ENCODE data around the gene FBXL4.

FBXL4 gene

GRCh38 chr6:98836962-98837944 is 110.5 kb downstream of the FBXL4 start:
- no peak for DNase-seq

DNA sequence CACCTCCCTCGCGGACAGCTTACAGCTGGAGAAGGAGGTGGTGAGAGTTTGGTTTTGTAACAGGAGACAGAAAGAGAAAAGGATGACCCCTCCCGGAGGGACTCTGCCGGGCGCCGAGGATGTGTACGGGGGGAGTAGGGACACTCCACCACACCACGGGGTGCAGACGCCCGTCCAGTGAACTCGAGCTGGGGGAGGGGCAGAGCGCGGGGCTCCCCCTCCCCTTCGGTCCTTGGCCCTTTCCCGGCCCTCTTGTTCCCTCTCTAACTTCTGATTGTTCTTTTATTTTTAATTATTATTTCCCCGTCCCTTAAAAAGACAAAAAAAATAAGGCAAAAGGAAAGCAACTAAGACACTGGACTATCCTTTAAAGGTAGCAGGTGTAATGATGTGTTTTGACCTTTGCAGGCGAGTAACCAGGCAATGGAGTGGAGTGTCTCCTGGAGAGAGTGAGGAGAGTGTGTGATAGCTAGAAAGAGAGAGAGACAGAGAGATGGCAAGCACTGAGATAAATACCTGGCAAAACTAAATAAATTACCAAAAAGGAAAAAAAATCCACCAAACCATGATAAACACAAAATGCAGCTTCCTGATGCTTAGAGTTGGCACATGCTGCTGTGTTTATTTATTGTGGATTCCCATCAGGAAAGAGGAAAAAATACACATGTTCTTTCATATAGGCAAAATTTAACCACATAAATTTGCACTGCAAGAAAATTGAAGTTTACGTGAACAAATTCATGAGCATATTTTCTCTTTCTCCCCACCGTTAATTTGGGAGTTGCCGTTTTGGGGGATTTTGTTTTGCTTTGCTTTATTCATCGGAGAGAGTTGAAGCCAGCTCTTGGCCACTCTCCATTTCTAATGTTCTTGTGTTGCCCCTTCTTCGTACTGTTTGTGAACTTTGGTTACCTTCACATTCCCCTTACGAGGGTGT is 111.5 kb downstream of the FBXL4 start:
- DNase-seq, result no peak

DNA sequence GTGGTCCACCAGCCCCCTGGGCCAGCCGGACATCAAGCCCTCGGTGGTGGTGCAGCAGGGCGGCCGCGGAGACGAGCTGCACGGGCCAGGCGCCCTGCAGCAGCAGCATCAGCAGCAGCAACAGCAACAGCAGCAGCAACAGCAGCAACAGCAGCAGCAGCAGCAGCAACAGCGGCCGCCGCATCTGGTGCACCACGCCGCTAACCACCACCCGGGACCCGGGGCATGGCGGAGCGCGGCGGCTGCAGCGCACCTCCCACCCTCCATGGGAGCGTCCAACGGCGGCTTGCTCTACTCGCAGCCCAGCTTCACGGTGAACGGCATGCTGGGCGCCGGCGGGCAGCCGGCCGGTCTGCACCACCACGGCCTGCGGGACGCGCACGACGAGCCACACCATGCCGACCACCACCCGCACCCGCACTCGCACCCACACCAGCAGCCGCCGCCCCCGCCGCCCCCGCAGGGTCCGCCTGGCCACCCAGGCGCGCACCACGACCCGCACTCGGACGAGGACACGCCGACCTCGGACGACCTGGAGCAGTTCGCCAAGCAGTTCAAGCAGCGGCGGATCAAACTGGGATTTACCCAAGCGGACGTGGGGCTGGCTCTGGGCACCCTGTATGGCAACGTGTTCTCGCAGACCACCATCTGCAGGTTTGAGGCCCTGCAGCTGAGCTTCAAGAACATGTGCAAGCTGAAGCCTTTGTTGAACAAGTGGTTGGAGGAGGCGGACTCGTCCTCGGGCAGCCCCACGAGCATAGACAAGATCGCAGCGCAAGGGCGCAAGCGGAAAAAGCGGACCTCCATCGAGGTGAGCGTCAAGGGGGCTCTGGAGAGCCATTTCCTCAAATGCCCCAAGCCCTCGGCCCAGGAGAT is 112.4 kb downstream of the FBXL4 start:
- DNase-seq, result no peak

GRCh38 chr6:98834060-98835031 is 113.4 kb downstream of the FBXL4 start, which contains the start of gene POU3F2:
TSS of gene POU3F2 (plus strand) at chr6:98834574. CDS start at chr6:98834874, 300 bp downstream.
- DNase-seq, result peak; percentile 28

GRCh38 chr6:98833307-98834059 is 114.3 kb downstream of the FBXL4 start:
- no peak for DNase-seq

- no peak for DNase-seq
Observed at GRCh38 chr6:98833057-98833306, 114.8 kb downstream of the FBXL4 start.

- DNase-seq, result no peak
Observed at GRCh38 chr6:98832284-98833056, 115.3 kb downstream of the FBXL4 start.

DNA sequence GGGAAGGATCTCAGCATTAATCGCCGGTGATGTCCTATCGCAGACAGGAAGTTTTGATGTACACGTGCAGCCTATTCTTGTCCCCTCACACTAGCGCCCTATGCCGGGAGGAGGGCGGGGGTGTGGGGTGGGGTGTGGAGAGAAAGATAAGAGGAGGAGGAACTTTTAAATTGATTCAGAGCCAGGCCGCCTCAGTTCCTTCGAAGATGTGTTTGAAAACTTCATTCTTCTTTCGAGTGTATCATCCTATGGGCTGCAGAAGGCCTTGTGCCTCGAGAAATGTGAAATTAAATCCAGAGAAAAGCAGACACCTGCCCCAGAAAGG is 115.8 kb downstream of the FBXL4 start:
- DNase-seq, result no peak

DNA sequence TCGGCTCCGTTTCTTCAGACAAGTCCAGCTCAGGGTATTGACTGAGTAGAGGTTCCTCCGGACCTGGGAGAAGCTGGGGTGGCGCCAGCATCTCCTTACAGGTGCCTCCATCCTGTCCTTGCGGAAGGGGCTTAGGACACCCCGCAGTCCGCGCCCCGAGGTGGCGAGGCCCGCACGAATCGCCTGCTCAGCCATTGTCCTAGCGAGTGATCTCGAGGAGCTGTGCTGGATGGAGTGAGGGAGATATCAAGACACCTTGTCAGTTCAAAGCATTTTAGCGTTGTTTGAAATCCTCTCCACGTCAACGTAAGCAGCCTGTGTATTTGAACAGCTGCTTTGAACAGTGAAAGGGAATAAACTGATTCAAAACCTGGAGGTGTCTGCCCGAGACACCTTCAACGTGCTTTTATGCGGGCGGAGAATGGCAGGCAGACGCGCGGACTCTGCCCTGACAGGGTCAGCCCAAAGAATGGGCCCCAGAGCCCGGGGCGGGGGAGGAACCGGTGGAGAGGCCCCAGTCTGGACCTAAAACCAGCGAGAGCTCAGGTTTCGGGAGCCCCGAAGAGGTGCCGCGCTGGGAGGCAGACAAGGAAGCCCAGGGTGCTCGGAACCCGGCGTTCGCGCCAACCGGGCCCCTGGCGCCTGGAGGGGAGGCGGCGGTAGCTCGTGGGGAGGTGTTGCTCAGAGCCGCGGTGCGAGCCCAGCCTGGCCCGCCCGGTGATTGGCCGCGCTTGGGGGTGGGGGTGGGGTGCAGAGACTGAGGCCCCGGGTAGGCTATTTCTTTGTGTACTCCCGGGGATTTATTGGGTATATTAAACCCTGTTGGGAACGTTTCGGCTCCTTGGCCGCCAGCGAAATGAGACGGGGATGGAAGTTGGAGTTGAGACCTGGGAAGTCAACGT is 116.4 kb downstream of the FBXL4 start:
- DNase-seq, result no peak

- DNase-seq, result no peak
Observed at GRCh38 chr6:98830146-98830545, 117.6 kb downstream of the FBXL4 start.

GRCh38 chr6:98828941-98829411 is 118.8 kb downstream of the FBXL4 start:
- no peak for DNase-seq

DNA sequence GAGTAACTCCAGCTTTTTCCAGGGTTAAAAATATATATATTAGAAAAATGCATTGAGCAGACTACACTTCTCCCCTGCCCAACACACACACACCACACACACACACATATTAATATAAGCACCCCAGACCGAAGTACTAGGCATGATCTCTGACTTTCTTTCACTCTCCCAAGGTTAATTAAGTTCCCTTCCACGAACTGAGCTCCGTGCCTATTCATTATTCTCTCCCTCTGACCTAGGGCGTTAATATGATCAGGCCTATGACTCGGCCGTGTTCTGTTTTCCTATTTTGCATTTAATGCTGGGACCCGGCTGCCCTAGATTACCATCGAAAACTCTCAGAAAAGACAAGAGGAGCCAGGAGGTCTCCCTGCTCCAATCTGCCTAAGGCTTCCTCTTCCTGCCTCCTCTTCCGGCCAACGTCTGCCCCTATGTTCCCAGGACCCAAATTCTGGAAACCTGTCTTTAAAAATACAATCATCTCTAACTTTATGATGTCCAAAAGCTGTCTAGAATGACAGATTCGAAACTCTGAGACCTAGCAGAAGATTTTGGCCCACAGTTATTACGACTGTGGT is 119.4 kb downstream of the FBXL4 start:
- no peak for DNase-seq

DNA sequence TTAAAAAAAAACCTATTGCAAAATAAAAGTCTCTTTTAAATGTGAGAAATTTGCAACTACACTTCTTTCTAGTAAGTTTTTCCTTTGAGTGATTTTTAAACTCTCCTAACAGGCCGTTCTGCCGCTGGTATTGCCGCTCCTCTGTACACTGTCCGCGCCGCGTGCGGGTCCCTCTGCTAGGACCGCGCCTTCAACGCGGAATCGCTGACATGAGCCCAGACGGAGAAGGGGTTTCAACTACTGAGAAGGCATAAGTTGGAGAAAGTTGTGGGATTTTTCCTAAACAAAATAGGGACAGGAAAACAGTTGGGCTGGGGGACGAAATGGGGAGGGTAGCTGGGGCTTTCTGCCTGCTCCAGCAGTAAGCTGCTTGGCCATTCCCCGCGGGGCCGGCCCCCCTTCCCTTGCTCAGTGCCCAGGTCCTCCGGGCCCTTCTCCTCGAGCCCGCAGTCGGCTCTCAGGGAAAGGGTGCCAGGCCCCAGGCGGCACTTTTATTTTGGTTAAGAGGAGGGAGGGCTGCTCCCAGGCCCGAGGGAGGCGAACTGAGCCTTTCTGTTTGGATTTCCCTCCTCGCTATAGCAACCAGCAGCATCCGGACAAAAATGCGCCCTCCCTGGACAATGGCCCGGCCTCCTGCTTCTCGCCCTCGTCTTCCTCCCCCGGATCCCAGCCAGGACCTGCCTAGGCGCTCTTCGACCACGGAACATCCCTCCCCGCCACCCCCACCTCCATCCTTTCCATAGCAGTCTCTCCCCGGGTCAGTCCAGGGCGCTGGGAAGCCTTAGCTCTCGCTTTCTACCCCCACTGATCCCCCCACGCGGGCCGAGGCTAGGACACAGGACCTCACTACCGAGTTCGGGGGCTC is 120.2 kb downstream of the FBXL4 start:
- no peak for DNase-seq

GRCh38 chr6:98825600-98826230 is 122.0 kb downstream of the FBXL4 start:
- no peak for DNase-seq

DNA sequence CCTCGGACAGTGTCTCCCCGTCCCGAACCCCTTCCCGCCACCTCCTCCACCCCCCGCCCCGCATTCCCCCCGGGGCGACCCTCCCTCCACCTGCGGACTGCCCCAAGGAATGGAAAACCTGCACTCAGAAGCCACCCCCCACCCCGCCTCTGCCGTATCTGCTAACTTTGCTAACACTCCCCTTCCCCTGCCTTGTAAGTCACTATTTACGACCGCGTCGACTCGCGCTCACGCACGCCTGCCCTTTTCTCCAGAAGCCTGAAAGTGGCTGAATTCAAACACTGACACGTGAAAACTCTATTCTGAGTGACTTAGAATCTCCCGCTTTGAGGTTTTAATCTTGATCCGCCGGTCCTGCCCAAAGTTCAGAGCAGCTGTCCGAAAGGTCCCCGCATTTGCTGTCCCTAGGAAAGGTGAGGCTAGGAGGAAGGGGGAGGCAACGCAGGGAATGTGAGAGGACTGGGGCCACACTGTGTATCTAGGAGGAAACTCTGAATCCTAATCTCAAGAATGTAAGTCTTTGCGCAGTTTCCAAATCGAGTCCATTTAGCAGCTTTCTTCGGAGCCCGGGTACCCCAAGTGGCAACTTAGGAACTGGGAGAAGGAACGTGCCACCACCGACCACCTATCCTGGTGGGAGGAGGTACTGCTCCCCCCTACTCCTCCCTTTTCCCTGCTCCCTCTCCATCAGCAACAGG is 122.7 kb downstream of the FBXL4 start:
- no peak for DNase-seq

Data from effector CD8-positive, alpha-beta T cell (primary cell).